ENCODE measurements around the gene BAX. TPM values are rescaled to one million over a fixed set of nuclear protein-coding genes. Genes with fewer than 3 reads are reported as not detected.

BAX gene
- total and polyA plus RNA-seq, 2 donors (not counting 1 experiment from before 2014, with no cell fraction given), result 95.3 to 109 TPM

DNA sequence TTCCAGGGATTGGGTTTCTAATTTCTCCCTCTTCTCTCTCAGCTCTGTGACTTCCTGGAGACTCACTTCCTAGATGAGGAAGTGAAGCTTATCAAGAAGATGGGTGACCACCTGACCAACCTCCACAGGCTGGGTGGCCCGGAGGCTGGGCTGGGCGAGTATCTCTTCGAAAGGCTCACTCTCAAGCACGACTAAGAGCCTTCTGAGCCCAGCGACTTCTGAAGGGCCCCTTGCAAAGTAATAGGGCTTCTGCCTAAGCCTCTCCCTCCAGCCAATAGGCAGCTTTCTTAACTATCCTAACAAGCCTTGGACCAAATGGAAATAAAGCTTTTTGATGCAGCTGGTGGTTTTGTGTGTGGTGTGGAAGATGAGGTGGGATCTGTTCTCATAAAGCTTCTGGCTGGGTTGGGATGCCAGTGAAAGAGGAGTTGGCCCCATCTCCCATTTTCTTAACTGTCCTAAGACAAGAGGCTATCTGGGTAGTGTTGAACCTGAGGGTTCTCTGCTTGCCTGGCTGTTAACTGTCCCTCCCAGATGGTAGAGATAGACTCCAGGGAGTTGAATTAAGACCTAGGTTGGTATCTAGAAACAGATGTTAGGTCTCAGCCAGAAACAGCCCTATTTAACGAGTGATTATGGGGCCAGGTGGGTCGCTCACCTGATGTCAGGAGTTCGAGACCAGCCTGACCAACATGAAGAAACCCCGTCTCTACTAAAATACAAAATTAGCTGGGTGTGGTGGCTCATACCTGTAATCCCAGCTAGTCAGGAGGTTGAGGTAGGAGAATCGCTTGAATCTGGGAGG, 12.1 kb downstream of the BAX start:
- 65% methylated on average over 5 of the region's 10 CpGs for WGBS (ENCODE audit: insufficient coverage)
- H3K4me1 ChIP-seq (ENCODE audit: control insufficient read depth in 2 of 2, insufficient read depth in 2 of 2, low read length in 2 of 2), result peaks cover 40 to 62% of the 10 kb centered on the region in 2 donors
- ChIA-PET POLR2A (interaction anchor here (0.5 to 3.2 kb wide), 9 partner anchors 10 to 155 kb away, joined by 3 to 17 read pairs (median 5); partner anchors contain the start of genes GYS1, NUCB1 and RUVBL2), CTCF (interaction anchor here (0.6 to 4.1 kb wide), 13 partner anchors 10 to 181 kb away, joined by 3 to 17 read pairs (median 4); partner anchors contain the start of genes GYS1, HSD17B14, NUCB1 and RUVBL2)
- H3K36me3 ChIP-seq (replicated peaks in 1 of 2; ENCODE audit: control extremely low read depth in 1 of 2, control insufficient read depth in 1 of 2, extremely low read depth in 1 of 2, insufficient read depth in 2 of 2, low read length in 1 of 2), result peaks cover 0 to 40% of the 10 kb centered on the region in 2 experiments
- no peak for DNase-seq
- no peak for TF ChIP-seq EZH2 (IDR thresholded peaks at IDR 0.05; ENCODE audit: borderline replicate concordance, insufficient read depth, low read depth, low read length, poor library complexity, severe bottlenecking)
- TF ChIP-seq, protein P1, sequence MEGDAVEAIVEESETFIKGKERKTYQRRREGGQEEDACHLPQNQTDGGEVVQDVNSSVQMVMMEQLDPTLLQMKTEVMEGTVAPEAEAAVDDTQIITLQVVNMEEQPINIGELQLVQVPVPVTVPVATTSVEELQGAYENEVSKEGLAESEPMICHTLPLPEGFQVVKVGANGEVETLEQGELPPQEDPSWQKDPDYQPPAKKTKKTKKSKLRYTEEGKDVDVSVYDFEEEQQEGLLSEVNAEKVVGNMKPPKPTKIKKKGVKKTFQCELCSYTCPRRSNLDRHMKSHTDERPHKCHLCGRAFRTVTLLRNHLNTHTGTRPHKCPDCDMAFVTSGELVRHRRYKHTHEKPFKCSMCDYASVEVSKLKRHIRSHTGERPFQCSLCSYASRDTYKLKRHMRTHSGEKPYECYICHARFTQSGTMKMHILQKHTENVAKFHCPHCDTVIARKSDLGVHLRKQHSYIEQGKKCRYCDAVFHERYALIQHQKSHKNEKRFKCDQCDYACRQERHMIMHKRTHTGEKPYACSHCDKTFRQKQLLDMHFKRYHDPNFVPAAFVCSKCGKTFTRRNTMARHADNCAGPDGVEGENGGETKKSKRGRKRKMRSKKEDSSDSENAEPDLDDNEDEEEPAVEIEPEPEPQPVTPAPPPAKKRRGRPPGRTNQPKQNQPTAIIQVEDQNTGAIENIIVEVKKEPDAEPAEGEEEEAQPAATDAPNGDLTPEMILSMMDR (IDR thresholded peaks at IDR 0.05), result no peak
- no peak for ATAC-seq (ENCODE audit: low read depth)
- Mint-ChIP-seq H3K4me1 (peaks cover 71% of the 10 kb centered on the region), H3K27me3 (no peaks in the 10 kb centered on the region), H3K9me3 (ENCODE audit: insufficient read depth) (no peaks in the 10 kb centered on the region), H3K27ac (peak overlapping the region; percentile 99), H3K4me3 (peak overlapping the region; percentile 100)
- H2AFZ ChIP-seq (ENCODE audit: insufficient read depth, low read depth, low read length, poor library complexity, severe bottlenecking), result no peak overlapping the region
- H3K79me2 ChIP-seq (ENCODE audit: control insufficient read depth, insufficient read depth, low read length), result peaks cover 26% of the 10 kb centered on the region
- H3K27ac ChIP-seq (ENCODE audit: low read length in 2 of 2), result peak overlapping the region; percentile 20 to 84
- H3K9me3 ChIP-seq (ENCODE audit: control extremely low read depth in 1 of 3, control insufficient read depth in 2 of 3, insufficient read depth in 1 of 3, low read length in 2 of 3), result peaks cover 0 to 5% (median 0%) of the 10 kb centered on the region in 3 donors
- peaks cover 22% of the 10 kb centered on the region for H4K20me1 ChIP-seq (ENCODE audit: control insufficient read depth, insufficient read depth, low read length, poor library complexity, severe bottlenecking)
- H3K4me2 ChIP-seq (replicated peaks; ENCODE audit: low read depth, low read length, poor library complexity, severe bottlenecking), result peak overlapping the region; percentile 75
- peak overlapping the region; percentile 73 to 90 (median 84) for H3K4me3 ChIP-seq (ENCODE audit: control extremely low read depth in 1 of 5, extremely low read depth in 1 of 5, insufficient read depth in 1 of 5, low read depth in 2 of 5, low read length in 4 of 5)
- peak overlapping the region; percentile 74 for H3K9ac ChIP-seq (ENCODE audit: low read length)
- intact Hi-C loops (cut with micrococcal nuclease), result no loop called here
- no peaks in the 10 kb centered on the region for H3K27me3 ChIP-seq (replicated peaks in 1 of 4; ENCODE audit: control extremely low read depth in 1 of 4, control insufficient read depth in 3 of 4, insufficient read depth in 4 of 4, low read length in 3 of 4)
